ENCODE results near the gene AP4B1. TPM values are rescaled to one million over a fixed set of nuclear protein-coding genes. Genes with fewer than 3 reads are reported as not detected.

The AP4B1 gene
- total RNA-seq: 6.1 and 11.7 TPM in 2 replicates

DNA sequence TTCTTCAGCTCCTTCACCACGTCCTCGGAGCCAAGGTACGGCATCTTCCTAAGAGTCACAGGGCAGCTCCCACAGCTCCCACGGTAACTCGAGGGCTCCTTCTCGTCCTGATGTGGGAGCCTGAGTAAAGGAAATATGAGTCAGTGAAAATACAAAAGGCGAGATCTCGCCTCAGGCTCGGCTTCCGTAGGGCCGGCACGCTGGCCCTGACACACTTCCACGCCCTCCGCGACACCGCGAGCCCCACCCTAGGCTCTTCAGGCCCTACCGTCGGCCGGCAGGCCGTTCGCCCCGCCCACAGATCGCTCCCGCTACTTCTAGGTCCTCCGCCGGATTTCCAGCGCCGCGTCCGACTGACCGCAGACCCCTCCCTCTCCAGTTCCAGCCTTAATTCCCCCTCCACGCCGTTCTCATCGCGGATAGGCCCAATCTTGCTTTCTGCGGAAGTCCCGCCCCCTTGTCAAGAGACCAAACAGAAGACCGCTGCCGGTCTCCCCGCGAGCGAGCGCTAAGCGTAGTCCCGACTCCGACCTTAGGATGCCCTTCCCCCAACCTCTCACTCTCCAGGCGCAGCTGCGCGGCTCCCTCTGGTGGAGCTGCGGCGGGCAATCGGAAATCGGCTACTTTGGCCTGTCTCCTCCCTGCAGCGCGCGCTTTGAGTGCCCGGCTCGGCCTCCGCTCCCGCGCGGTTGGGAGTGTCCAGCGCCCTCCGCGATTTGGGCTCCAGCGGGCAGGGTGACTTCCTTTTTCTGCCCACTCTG, at the start of gene AP4B1, which contains the start of gene DCLRE1B:
Gene AP4B1 (minus strand): TSS at position 126 of the 761 bp plus-strand sequence. CDS start 82 bp downstream, at position 44.
Gene DCLRE1B (plus strand): TSS at position 653 of the 761 bp plus-strand sequence. CDS start 261 bp downstream, outside the sequence.

DNA sequence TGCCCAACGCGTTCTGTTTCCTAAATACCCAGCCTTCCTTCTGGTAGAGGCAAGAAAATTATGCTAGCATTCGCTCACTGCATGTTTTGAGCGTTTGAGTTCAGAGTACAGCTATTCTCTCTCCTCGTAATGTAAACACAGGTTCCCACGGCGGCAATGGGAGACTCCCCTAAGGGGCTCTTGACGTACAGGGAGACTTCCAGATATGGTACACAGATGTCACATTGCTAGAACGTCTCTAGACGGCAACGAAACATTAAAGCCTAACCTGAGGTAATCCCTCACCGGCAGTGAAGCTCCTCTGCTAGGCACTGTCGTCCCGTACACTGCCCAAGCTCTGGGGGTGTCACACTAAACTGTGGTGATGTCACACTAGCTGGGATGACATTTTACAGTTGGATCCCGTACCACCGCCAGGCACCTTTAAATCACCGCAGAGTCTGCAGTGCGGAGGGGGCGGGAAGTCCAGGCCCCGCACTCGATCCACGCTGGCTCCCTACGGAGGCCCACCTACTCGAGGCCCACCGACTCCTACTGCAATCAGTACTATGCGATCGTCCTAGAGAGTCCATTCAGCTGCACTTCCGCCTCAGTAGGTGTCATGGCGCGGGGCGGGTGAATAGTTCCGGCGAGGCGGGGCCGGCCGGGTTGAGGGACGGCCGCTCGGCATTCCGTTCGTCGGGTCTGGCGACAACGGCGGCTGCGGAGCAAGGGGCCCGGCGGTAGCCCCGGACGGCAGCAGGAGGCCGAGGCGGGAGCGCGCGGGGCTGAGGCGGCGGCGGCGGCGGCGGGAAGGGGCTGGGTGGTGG, 24.5 kb upstream of the AP4B1 start, which contains the start of gene HIPK1:
Gene HIPK1 (plus strand): TSS at position 384 of the 809 bp plus-strand sequence.

DNA sequence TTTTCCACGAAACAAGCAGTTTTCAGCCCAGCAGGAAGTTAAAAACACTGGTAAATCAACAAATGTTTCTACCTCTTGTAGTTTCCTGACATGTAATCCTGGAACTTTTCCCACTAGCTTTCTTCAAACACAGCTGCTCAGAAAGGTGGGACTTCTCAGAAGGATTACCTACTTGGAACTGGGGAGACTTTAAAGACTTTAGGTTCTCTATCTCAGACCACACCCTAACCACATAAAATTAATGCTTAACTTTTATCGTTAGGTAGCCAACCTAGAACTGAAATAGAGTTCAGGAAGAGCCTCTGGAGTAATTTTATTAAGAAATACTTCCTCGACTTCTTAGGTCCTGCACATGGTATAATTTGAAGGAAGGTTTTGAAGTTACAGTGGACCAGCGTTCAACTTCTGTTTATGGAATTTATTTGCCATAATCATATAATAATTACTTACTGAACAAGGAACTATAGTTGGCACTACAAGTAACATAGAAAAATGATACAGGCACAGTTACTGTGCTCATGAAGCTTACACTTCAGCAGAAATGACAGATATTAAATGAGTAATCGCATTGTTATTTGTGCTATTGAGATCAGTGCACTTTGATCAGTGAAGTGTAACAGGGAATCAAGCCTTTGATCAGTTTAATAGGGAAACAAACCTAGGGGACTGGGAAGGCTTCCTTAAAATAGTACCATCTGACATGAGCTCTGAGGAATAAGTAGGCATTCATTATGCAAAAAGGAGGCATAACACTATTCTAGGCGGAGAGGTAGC, 17.0 kb downstream of the AP4B1 start, which contains the start of gene BCL2L15:
Gene BCL2L15 (minus strand): TSS at position 180 of the 774 bp plus-strand sequence. CDS start 206 bp downstream, outside the sequence.

DNA sequence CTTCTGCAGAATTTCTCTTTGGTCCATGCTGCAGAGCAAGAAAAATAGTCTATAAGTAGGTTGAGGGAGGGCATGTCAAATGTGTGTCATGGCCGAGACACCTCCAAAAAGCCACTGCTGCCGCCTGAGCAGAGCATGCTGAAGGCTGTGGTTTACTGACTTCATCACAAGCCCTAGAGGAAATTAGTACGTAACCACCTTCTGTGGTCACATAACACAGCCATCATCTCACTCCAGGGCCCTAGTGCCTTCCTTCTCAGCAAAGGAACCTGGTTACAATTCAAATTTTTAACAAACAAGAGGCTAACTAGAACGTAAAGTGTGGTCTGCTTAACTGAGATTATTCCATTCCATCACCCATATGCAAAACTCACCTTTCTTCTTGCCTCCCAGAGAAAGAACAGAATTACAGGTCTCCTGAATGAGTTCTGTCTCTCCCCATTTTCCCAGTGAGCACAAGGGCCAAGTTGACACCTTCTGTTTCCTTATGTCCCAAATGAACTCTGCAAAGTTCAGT, 32.9 kb downstream of the AP4B1 start, which contains the start of gene PTPN22:
Gene PTPN22 (minus strand): TSS at position 116 of the 517 bp plus-strand sequence.

Other genes with a start within 250 kb of the AP4B1 start
- gene PHTF1, start 145.3 kb downstream of the AP4B1 start, total RNA-seq: 10.9 and 13.2 TPM in 2 replicates
- gene RSBN1, start 92.3 kb downstream of the AP4B1 start, total RNA-seq: 5.2 and 7.9 TPM in 2 replicates
- 0.49 and 1.1 TPM in 2 replicates for gene PTPN22, start 33.1 kb downstream of the AP4B1 start, total RNA-seq
- 0.42 TPM in 1 of 2 replicates, not detected in the other for gene BCL2L15, start 17.2 kb downstream of the AP4B1 start, total RNA-seq
- 6.3 and 6.8 TPM in 2 replicates for gene DCLRE1B, start 527 bp upstream of the AP4B1 start, total RNA-seq
- 11.6 and 21.6 TPM in 2 replicates for gene HIPK1, start 24.5 kb upstream of the AP4B1 start, total RNA-seq
- gene OLFML3, start 74.7 kb upstream of the AP4B1 start, total RNA-seq: 0.65 and 1.3 TPM in 2 replicates
- not detected in 2 replicates for gene SYT6, start 249.1 kb upstream of the AP4B1 start, total RNA-seq